HL-60/S4 treated with retinoic acid at 250 ng/mL for 4 days and 3 days (cell line): Measurements from ENCODE around the gene ZNF775.

Experiments used
- in situ Hi-C: fragments of 300-500 bp; cut with MboI; formaldehyde crosslinking; loops from 2 replicates; pipeline ENCODE4 v1.7.0; 2022; ENCODE audit warnings: low sequenced_read_pairs

ZNF775 gene

DNA sequence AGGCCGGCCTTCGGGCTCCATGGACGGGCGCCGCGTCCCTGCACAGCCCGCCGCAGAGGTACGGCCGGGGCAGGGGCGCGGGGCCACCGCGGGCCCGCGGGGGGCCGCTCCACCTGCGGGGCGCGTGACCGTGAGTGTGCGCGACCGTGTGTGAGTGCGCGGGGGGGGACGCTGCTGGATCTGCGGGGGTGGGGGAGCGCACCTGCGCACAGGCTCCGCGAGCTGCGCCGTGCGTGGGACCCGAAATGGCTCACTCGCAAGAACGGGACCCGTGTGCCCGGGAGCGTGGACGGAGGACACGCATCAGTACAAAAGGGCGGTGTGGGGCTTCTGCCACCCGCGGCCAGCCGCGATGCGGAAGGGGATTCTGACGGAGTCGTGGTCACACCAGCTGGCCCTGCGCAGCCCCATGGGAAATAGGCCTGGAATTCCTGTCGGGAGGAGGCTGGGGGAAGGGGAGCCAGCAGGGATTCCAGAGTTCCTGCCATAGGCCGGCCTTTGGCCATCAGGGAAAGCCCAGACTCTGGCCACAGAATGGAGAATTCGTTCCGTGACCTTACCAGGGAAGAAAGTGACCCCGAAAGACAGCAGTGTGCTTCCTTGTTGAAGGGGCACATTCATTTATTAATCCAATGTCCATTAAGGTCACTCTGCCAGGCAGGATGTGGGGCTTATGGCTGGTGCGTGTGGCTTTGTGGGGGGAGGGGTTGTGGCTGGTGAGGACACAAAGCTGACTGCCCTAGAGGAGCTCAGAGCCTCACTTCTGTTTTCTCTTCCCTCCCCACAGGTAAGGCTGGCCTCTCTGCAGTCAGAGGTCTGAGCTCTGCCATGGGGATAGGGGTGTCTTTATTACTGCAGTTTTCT lies 10.0 kb upstream of the ZNF775 start:
- in situ Hi-C loops = no loop called here

DNA sequence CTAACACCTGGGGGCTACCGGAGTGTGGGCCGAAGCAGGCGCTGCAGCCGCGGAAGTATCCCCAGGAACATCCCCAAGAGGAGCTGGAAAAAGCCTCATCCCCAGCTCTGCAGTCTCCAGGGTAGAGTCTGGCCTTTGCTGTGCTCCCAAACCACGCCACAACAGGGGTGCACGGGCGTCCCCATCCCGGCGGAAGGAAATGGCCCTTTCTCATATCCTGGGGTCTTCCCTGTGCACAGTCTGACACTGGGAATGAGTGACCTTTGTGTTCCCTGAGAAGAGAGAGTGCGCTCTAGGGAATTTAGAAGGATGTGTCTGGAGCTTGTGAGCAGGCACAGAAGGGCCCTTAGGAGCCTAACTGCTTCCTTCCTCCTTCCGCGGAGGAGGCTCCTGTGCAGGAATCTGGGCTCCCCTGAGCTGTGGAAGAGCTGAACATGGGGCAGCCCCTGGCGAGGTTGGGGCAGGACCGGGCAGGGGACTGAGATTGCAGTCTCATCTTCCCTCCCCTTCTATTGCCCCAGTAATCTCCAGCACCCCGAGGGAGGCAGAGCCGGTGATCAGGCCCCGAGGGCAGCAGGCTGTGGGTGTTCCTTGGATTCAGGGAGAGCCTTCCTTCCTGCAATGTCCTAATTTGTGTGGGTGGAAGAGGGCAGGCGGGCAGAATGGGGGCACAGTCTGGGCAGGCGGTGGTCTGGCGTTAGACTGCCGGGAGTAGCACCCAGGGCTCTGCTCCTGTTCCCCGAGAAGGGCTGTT lies 9.2 kb upstream of the ZNF775 start:
- in situ Hi-C loops = no loop called here

DNA sequence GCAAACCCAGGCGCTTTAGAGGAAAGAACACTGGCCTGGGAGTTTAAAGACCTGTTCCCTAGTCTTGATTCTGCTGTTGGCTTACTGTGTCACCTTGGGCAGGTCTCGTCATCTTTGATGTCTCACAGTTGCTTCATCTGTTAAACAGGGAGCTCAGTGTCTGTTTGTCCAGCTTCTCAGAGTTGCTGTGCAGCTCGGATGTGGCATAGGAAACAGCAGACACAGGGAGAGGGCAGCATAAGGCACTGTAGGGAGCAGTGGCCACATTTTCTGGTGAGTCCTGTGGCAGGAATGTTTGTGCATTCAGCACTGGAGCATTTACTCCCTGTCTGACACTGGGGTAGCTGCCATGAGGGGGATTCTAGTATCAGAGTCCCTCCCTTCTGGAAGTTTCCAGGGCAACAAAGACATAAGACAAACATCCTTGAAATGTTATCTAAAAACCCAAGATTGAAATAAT lies 8.5 kb upstream of the ZNF775 start:
- in situ Hi-C loops = no loop called here

- in situ Hi-C loops = no loop called here
These were observed 7.8 kb upstream of the ZNF775 start for GRCh38 chr7:150371131-150371995.

DNA sequence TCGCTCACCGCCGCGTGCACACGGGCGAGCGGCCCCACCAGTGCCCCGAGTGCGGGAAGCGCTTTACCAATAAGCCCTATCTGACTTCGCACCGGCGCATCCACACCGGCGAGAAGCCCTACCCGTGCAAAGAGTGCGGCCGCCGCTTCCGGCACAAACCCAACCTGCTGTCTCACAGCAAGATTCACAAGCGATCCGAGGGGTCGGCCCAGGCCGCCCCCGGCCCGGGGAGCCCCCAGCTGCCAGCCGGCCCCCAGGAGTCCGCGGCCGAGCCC lies 7.2 kb upstream of the ZNF775 start:
- in situ Hi-C loops = no loop called here

DNA sequence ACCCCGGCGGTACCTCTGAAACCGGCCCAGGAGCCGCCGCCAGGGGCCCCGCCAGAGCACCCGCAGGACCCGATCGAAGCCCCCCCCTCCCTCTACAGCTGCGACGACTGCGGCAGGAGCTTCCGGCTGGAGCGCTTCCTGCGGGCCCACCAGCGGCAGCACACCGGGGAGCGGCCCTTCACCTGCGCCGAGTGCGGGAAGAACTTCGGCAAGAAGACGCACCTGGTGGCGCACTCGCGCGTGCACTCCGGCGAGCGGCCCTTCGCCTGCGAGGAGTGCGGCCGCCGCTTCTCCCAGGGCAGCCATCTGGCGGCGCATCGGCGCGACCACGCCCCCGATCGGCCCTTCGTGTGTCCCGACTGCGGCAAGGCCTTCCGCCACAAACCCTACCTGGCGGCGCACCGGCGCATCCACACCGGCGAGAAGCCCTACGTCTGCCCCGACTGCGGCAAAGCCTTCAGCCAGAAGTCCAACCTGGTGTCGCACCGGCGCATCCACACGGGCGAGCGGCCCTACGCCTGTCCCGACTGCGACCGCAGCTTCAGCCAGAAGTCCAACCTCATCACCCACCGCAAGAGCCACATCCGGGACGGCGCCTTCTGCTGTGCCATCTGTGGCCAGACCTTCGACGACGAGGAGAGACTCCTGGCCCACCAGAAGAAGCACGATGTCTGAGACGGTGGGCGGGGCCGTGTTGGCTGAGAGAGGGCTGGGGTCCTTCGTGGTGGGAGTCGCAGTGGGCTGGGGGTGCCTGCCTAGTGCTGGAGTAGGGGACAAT lies 6.7 kb upstream of the ZNF775 start:
- in situ Hi-C loops = no loop called here

- in situ Hi-C loops = no loop called here
These were observed 5.9 kb upstream of the ZNF775 start for GRCh38 chr7:150373049-150373801.

DNA sequence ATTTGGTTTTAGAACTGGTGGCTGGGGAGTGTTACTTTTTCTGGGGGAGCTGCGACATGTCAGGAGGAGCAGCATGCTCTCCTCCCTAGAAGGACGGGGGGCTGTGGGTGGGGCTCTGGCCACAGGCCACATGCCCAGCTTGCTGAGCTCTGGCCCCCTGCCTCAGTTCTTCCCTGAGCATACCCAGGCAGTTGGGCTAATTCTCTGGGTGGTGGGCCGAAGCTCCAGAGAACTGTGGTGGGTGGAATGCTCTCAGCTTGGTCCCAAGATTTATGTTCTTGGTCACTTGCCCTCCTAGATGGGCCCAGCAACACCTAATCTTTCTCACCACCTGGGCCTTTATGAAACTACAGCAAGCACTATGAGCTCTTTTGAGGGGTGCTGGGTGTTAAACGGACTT lies 5.1 kb upstream of the ZNF775 start:
- in situ Hi-C loops = no loop called here

DNA sequence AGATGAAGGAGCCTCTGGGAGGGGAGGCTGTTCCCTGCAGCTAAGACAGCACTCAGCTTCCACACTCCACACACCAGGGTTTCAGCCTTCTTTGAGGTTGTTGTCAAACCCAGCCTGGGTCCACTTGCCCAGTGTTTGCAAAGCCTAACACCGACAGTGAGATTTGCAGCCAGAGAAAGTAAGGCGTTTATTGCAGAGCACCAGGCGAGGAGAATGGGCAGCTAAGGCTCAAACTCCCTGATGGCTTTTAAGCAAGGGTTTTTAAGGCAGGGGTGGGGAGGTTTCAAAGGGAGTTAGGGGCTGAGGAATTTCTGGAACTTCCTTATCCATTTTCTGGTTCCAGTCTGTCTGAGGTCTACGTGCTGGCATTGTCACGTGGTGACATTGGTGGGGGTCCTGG lies 4.7 kb upstream of the ZNF775 start:
- in situ Hi-C loops = no loop called here

DNA sequence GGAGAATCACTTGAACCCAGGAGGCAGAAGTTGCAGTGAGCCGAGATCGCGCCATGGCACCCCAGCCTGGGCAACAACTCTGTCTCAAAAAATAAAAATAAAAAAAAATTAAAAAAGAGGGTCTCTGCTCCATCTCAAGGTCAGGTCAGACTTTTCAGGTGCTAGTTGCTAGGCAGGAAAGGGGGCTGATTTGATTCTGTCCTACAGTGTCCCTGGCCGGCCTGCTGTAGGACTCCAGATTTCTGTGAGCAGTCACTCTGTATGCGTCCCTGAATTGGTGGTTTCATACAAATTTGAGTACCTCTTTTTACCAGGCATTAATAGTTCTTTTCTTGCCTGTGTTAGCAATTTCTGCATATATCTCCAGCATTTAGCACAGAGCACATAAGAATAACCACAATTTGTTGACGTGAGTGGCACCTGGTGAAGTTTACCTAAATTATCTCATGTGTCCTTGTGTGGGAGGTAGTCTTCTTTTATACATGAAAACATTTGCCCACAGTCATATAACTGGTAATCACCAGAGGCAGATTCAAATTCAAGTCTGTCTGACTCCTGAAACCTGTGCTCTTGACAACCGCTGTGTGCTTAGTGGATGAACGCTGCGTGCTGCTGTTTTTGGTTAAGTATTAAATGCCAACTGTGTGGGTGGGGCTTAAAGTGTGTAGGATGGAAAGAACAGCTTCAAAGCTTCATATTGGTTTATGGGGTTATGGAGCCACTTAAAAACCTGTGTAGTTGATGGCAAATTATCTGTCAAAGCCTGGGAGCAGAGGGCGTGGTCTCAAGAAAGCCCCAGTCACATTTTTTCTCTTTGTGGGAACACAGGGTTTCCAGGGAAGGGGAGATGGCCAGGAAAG lies 3.2 kb upstream of the ZNF775 start:
- in situ Hi-C loops = no loop called here

GRCh38 chr7:150376560-150376959 lies 2.6 kb upstream of the ZNF775 start:
- in situ Hi-C loops = no loop called here

DNA sequence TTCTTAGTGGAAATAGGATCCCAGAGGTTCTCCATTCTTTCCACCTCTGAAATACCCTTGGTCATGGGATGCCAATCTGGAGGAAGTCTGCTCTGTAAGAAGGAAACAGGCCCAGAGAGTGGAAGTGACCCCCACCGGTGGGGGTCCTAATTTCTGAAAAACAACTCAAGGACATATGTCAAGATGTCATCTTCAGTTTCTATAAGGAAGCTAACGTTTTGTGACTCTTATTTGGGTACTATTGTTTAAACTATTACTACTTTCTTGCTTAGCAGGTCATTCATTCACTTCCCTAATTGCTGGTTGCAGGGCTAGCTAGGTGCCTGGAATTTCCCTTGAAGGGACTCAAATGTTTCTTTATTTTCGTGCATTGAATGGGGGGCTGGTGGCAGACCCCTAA lies 1.9 kb upstream of the ZNF775 start:
- in situ Hi-C loops = no loop called here

DNA sequence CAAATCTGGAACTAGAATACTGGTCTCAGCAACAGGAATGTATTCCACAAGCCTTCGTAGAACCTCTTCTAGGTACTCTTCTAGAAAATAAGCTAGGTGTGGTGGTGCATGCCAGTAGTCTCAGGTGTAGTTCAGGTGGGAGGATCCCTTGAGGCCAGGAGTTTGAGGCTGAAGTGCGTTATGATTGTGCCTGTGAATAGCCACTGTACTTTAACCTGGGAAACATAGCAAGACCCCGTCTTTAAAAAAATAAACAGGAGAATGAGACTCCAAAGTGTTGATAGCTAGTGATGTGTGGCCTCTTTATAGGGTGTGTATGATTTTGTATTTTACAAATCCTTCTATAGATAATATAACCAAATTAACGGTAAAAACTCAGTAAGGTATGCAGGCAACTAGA lies 1.5 kb upstream of the ZNF775 start:
- in situ Hi-C loops = no loop called here

DNA sequence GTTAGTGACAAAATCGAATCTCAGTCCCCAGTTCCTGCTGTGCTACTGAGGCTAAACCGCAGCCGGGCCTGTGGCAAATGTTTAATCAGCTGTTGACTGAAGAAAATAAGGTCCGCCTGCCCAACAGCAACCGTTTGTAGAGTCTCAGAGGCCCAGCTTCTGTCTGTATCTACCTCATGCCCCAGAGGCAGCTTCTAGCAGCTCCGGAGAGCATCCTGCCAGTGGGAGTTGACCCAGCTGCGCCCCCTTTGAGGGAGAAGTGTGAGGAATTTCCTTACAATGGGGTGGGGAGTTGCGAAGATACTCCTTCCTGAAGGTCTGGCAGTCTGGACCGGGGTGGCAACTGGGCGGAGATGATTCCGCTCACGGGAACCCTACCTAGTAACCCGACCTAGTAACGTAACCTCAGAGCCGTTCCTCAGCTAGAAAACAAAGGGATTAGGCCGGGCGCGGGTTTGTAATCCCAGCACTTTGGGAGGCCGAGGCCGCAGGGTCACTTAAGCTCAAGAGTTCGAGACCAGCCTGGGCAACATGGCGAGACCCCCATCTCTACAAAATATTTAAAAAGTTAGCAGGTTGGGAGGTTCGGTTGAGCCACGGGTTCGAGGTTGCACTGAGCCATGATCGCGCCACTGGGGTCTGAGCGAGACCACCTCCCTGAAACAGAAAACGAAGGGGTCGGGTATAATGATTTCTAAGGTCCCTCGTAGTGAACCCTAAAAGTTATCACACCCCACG lies 846 bp upstream of the ZNF775 start:
- in situ Hi-C loops = no loop called here

DNA sequence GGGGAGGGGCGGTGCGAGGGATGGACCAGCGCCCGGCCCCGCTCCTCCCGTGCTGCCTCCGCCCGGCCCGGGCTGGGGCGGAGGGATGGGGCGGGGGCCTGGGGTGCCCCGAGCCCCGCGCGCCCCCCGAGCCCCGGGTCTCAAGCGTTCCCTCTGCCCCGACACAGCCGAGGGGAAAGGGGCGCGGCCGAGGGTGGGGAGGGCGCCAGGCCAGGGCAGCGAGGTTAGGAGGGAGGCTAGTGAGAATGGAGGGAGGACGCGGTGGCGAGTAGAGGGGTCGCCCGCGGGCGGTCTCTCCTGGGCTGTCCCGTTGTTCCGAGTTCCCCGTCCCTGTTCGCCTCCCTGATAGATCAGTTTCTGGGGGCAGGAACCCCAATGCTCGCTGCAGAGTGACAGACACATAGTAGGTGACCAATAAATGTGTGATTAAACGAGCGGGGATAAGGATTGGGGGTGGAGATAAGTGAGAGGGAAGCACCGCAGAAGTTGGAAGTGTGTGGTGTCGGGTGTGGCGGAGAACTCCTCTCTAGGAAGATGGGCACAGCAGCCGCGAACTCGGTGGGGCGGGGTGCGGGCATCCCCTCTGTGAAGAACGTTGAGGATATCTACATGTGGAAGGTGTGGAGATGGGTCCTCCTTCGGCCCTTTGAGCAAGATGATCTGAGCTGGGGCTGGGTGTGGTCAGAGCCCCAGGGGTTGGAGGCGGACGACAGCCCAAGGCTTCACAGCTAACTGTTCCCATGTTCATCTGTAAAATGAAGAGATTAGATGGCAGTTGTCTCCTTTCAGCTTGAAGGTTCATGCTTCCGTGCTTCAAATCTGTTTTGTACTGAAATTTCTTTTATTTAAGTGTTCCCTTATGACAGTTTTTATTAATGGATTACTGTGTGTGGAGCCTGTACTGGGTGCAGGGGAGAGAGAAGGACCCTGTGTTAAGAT lies 580 bp downstream of the ZNF775 start:
- in situ Hi-C loops = no loop called here

DNA sequence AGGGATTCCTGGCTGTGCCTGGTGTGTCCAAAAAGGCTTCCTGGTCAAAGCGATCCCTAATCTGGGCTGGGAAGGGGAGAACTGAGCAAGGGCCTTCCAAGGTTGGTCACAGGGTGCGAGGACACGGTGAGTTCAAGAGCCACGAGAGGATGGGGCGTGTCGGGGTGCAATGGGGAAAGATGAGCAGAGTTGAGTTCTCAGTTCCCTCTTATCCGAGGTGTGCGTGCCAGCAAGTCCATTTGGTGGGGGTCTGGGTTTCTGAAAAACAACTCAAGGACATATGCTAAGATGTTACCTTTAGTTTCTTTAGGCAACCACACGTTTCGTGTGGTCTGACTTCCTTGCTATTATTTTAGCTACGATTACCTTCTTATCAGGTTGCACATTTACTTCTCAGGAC lies 1.3 kb downstream of the ZNF775 start:
- in situ Hi-C loops = no loop called here

DNA sequence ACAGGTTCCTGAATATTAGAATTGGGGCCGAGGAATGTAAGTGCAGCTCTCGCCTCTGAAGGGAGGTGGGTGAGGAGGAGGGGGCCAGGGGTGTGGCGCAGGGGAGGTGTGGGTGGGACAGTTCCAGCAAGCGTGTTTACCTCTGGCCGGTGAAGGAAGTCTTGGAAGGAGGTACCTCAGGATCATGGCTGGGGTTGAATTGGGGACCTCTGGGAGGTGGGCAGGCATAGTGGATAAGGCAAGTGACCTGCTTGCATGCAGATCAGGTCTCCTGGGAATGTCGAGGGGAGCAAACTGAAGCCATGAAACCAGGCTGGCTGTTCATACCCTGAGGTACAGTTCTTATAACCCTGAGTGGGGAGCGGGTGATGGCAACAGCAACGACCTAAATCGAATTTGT lies 2.0 kb downstream of the ZNF775 start:
- in situ Hi-C loops = no loop called here
